ENCODE results near the gene MAML2. TPM values are rescaled to one million over a fixed set of nuclear protein-coding genes. Genes with fewer than 3 reads are reported as not detected.
A peak's percentile ranks its signal among the peaks of the same experiment; 100 is the strongest.

MAML2 gene
- total and polyA plus RNA-seq, 8 donors, result 1.3 to 22.8 (median 12.1) TPM

- intact Hi-C loops (cut with DNase I; ENCODE audit: low total_unique reads), result no loop called here
- Histone ChIP-seq H3K27ac (no peak overlapping the region), H3K4me1 (peaks cover 14 to 41% (median 27%) of the 10 kb centered on the region in 4 donors), H3K27me3 (no peaks in the 10 kb centered on the region), H3K9me3 (no peaks in the 10 kb centered on the region), H3K36me3 (no peaks in the 10 kb centered on the region), H3K4me3 (no peak overlapping the region)
- WGBS, 5 donors, result 89 to 95% (median 91%) methylated on average over 2 of the region's 2 CpGs
- TF ChIP-seq, protein P1, sequence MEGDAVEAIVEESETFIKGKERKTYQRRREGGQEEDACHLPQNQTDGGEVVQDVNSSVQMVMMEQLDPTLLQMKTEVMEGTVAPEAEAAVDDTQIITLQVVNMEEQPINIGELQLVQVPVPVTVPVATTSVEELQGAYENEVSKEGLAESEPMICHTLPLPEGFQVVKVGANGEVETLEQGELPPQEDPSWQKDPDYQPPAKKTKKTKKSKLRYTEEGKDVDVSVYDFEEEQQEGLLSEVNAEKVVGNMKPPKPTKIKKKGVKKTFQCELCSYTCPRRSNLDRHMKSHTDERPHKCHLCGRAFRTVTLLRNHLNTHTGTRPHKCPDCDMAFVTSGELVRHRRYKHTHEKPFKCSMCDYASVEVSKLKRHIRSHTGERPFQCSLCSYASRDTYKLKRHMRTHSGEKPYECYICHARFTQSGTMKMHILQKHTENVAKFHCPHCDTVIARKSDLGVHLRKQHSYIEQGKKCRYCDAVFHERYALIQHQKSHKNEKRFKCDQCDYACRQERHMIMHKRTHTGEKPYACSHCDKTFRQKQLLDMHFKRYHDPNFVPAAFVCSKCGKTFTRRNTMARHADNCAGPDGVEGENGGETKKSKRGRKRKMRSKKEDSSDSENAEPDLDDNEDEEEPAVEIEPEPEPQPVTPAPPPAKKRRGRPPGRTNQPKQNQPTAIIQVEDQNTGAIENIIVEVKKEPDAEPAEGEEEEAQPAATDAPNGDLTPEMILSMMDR (IDR thresholded peaks at IDR 0.05), result no peak
- TF ChIP-seq POLR2A (IDR thresholded peaks at IDR 0.05), result no peak
- no peak for DNase-seq
These were observed 22.9 kb downstream of the MAML2 start for GRCh38 chr11:96319898-96320656.

DNA sequence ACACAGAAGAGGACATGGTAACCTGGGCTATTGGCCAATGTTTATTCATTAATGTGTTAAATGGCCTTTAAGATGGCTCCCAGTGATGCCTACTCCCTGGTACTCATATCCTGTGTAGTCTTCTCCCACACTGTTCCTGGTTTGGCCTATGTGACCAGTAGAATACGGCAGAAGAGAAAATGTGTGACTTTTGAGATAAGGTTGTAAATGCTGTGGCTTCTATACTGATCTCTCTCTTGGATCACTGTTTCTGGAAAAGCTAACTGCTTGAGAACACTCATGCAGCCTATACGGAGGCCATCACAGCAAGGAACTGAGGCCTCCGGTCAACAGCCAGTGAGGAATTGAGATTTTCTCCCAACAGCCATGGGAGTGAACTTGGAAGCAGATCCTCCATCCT, 24.1 kb downstream of the MAML2 start:
- Histone ChIP-seq H3K4me3 (no peak overlapping the region), H3K27me3 (no peaks in the 10 kb centered on the region), H3K36me3 (no peaks in the 10 kb centered on the region), H3K4me1 (peaks cover 26 to 46% (median 36%) of the 10 kb centered on the region in 4 donors), H3K9me3 (no peaks in the 10 kb centered on the region), H3K27ac (no peak overlapping the region)
- WGBS, 5 donors, result 83 to 97% (median 91%) methylated on average over 2 to 3 of the region's 3 CpGs
- DNase-seq, result no peak
- intact Hi-C loops (cut with DNase I; ENCODE audit: low total_unique reads), result no loop called here
- TF ChIP-seq POLR2AphosphoS5 (IDR thresholded peaks at IDR 0.05), result no peak
- TF ChIP-seq, protein P1 (IDR thresholded peaks at IDR 0.05), result no peak
- TF ChIP-seq POLR2A (IDR thresholded peaks at IDR 0.05), result no peak
- TF ChIP-seq EP300 (IDR thresholded peaks at IDR 0.05), result no peak

DNA sequence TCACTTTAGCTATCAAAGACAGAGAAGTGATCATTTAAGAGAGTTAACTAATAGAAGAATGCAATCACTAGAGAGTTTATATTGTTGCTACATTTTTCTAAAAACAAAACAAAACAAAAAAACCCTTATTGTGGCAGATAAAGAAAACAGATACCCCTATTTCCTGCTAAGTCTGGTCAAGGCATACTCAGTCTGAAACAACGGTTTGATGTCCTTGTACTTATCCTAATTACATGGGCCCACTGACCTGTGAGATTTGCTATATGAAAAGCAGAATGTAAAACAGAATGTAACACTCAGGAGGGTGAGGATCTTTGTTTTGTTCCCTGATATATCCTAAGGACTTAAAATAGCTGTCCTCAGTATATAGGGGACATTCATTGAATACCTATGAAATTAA, 24.6 kb downstream of the MAML2 start:
- no peak overlapping the region for H3K4me3 ChIP-seq
- peaks cover 27 to 51% (median 38%) of the 10 kb centered on the region in 4 donors for H3K4me1 ChIP-seq
- peak overlapping the region in 1 of 5 donors; percentile 47 for H3K27ac ChIP-seq
- H3K27me3 ChIP-seq, result no peaks in the 10 kb centered on the region
- H3K9me3 ChIP-seq, result no peaks in the 10 kb centered on the region
- no peak for DNase-seq
- intact Hi-C loops (cut with DNase I; ENCODE audit: low total_unique reads), result no loop called here
- WGBS, 5 donors, result 59 to 81% (median 65%) methylated on average over 1 of the region's 1 CpG
- no peaks in the 10 kb centered on the region for H3K36me3 ChIP-seq
- TF ChIP-seq EP300 (IDR thresholded peaks at IDR 0.05) (no peak), POLR2A (IDR thresholded peaks at IDR 0.05) (no peak), POLR2AphosphoS5 (IDR thresholded peaks at IDR 0.05) (no peak)
- TF ChIP-seq, protein P1 (IDR thresholded peaks at IDR 0.05), result no peak

- H3K4me1 ChIP-seq, result peaks cover 29 to 55% (median 40%) of the 10 kb centered on the region in 4 donors
- no peaks in the 10 kb centered on the region for H3K36me3 ChIP-seq
- no peak overlapping the region for H3K4me3 ChIP-seq
These were observed 25.0 kb downstream of the MAML2 start for GRCh38 chr11:96317985-96318384.

More at GRCh38 chr11:96317985-96318384, 25.0 kb downstream of the MAML2 start:
- no peak for TF ChIP-seq POLR2AphosphoS5 (IDR thresholded peaks at IDR 0.05)
- no peak for TF ChIP-seq POLR2A (IDR thresholded peaks at IDR 0.05)
- TF ChIP-seq, protein P1 (IDR thresholded peaks at IDR 0.05), result no peak
- TF ChIP-seq EP300 (IDR thresholded peaks at IDR 0.05), result no peak
- Histone ChIP-seq H3K9me3 (no peaks in the 10 kb centered on the region), H3K27me3 (no peaks in the 10 kb centered on the region), H3K27ac (peak overlapping the region in 2 of 5 donors; percentile 47)
- no peak for DNase-seq
- intact Hi-C loops (cut with DNase I; ENCODE audit: low total_unique reads), result no loop called here
- 77 to 90% (median 87%) methylated on average over 2 of the region's 2 CpGs for WGBS, 5 donors

Measured in stomach (tissue), 9 donors.